GM19452 (cell line): ENCODE results near the gene RHEB.
A peak's percentile ranks its signal among the peaks of the same experiment; 100 is the strongest.

ENCODE experiments used
- ATAC-seq: cut with Tn5 transposase; IDR thresholded peaks from one replicate; pipeline ENCODE4 v1.9.1; 2021; ENCODE audit not compliant: unreplicated experiment

RHEB gene

GRCh38 chr7:151477867-151478266 lies 41.8 kb downstream of the RHEB start:
- no peak for ATAC-seq

- peak; percentile 43 for ATAC-seq
These were observed 46.9 kb downstream of the RHEB start for GRCh38 chr7:151472644-151473380.

GRCh38 chr7:151470711-151471110 lies 49.0 kb downstream of the RHEB start:
- no peak for ATAC-seq

- ATAC-seq = no peak
These were observed 50.4 kb downstream of the RHEB start for GRCh38 chr7:151469281-151469680.

- no peak for ATAC-seq
These were observed 51.3 kb downstream of the RHEB start for GRCh38 chr7:151468217-151469018.

GRCh38 chr7:151465169-151465568 lies 54.5 kb downstream of the RHEB start:
- no peak for ATAC-seq

- no peak for ATAC-seq
These were observed 57.4 kb downstream of the RHEB start for GRCh38 chr7:151462306-151462779.

- no peak for ATAC-seq
These were observed 57.8 kb downstream of the RHEB start for GRCh38 chr7:151461942-151462230.

GRCh38 chr7:151461096-151461941 lies 58.4 kb downstream of the RHEB start:
- no peak for ATAC-seq

GRCh38 chr7:151460474-151460855 lies 59.2 kb downstream of the RHEB start:
- ATAC-seq = no peak

GRCh38 chr7:151459726-151460473 lies 59.8 kb downstream of the RHEB start:
- ATAC-seq = no peak

- no peak for ATAC-seq
These were observed 62.2 kb downstream of the RHEB start for GRCh38 chr7:151457534-151457933.

- no peak for ATAC-seq
These were observed 62.9 kb downstream of the RHEB start for GRCh38 chr7:151456782-151457181.

- no peak for ATAC-seq
These were observed 63.4 kb downstream of the RHEB start for GRCh38 chr7:151456276-151456675.

GRCh38 chr7:151455690-151456089 lies 64.0 kb downstream of the RHEB start:
- no peak for ATAC-seq

GRCh38 chr7:151454932-151455530 lies 64.7 kb downstream of the RHEB start:
- no peak for ATAC-seq

GRCh38 chr7:151454305-151454704 lies 65.4 kb downstream of the RHEB start:
- ATAC-seq = no peak

- no peak for ATAC-seq
These were observed 66.3 kb downstream of the RHEB start for GRCh38 chr7:151453326-151453791.

- ATAC-seq = no peak
These were observed 66.9 kb downstream of the RHEB start for GRCh38 chr7:151452680-151453325.
